EL (cell line): ENCODE measurements around the gene DCC.

ENCODE experiments used
- DNase-seq: peaks from one replicate; pipeline ENCODE4 v3.0.0-alpha.2; 2016

Gene DCC

GRCh38 chr18:52518086-52518485 lies 178.1 kb downstream of the DCC start:
- DNase-seq = no peak

- DNase-seq = no peak
Measured at GRCh38 chr18:52519021-52519420, 179.0 kb downstream of the DCC start.

GRCh38 chr18:52523566-52523965 lies 183.6 kb downstream of the DCC start:
- no peak for DNase-seq

DNA sequence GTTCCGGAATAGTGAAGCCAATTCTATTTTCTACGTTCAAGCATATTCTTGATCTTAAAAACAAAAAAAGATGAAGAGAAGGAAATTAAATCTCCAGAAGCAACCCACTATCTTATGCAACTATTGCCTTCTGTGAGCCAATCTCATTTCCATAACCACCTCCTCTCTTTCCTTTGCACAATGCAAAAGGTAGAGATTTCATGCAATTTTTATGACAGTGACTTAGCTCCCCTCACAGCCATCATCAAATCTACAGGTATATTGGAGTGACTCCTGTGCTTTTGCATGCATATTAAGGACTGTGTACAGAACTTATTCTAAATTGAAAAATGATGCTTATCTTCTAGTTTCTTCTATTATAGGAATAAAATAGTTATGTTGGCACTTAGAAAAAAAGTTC lies 191.8 kb downstream of the DCC start:
- DNase-seq = no peak

DNA sequence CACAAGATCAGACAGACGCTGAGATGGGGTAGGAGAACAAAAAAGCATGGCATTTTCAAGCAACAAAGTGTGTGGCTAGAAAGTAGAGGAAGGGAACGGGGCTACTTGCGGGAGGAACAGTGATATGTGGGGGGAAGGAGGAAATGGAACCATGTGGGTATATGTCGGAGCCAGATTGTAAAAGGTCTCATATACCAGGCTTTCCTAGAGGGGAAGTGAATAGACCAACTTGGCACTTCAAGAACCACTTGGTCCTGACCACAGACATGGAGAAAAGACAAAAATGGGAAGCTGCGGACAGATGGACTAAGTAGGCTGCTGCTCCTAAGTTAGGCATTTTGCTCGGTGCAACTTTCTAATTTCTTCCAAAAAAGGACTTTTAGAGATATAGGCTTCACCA lies 196.0 kb downstream of the DCC start:
- DNase-seq = no peak

DNA sequence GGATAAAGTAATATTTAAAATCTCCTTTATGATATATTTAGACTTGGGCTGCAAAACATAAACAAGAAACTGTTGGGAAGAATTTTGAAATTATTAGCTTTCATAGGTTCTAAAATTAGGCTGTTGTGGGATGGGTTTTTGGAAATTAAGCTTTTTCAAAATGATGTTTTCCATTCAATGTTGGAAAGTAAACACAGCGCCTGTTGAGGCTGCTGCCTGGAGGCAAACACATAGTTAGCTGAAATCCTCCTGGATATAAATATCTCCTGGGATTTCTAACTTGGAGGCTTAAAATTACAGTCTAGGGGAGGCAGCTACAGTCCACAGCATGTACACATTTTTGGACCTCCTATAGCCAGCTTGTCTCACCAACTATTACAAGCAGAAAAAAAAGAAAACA lies 197.3 kb downstream of the DCC start:
- no peak for DNase-seq

GRCh38 chr18:52541056-52541455 lies 201.1 kb downstream of the DCC start:
- no peak for DNase-seq

- DNase-seq = no peak
Measured at GRCh38 chr18:52544086-52544485, 204.1 kb downstream of the DCC start.

DNA sequence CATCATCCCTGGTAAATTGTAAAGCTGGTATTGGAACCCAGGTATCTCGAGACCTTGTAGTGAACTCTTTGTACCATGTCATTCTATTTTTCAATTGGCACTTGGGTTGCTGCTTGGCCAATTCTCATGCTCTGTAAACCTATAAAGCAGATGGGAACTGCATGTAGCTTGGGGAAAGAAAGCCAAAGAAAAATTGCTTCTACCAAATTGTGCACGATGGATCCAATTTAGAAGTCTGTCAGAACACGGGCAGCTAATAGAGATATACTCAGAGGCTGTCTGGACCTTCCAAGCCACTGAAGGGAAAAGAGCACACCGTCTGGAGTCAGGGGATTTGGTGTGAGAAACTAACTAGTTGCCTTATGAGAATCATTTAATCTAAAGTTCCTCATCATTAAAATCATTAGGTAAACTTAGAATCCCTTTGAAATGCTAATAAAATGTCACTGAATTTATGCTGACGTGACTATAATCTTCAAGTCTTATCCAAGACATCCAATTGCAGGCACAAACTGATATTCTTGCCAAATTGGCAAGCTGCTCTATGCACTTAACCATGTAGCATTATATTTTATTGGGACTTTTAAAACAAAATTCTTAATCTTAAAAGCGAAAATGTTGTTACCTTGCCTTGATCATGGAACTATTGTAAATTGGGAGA lies 206.8 kb downstream of the DCC start:
- no peak for DNase-seq

DNA sequence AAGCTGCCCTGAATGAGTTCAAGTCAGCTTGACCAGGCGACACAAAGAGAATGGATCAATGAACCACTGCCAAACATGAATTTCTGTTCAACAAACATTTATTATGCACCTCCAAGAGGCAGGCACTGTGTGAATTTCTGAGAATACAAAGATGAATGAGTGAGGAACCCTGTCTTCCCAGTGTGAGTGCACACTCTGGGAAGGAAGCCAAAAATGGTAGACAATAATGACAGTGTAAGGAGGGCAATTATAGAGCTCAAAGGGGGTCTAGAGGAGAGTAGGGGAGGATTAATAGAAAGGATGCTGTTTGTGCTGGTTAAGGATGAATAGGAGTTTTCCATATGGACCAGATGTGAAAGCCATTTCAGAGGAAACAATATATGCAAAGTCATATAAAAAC lies 213.4 kb downstream of the DCC start:
- no peak for DNase-seq

DNA sequence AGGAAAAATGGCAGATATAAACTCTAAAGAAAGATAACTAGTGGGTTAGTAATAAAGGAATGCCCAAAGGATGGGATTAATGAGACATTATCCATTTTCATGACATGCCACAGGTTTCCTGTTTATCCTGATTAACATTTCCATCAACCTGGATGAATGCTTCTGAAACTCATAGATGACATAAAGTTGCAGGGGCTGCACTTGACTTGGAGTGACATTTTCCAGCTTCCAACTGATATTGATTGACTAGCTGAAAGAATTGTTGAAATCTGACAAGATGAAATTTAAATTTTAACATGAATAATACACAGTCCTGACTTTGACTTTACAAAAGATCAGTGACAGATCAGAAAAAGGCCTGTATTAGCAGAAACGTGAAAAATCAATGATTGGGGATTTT lies 214.2 kb downstream of the DCC start:
- no peak for DNase-seq

DNA sequence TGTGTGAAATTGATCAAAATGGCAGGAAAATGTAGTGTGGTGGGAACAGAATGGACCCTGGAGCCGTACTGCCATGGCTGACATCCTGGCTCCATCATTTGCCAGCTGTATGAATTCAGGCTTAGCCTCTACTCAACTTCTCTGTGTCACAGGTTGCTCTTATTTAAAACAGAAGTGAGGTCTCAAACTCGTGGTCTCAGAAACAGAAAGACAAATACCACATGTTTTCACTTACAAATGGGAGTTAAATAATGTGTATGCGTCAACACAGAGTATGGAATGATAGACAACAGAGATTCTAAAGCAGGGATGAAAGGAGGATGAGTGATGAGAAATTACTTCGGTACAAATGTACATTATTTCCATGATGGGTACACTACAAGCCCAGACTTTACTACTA lies 227.4 kb downstream of the DCC start:
- no peak for DNase-seq

DNA sequence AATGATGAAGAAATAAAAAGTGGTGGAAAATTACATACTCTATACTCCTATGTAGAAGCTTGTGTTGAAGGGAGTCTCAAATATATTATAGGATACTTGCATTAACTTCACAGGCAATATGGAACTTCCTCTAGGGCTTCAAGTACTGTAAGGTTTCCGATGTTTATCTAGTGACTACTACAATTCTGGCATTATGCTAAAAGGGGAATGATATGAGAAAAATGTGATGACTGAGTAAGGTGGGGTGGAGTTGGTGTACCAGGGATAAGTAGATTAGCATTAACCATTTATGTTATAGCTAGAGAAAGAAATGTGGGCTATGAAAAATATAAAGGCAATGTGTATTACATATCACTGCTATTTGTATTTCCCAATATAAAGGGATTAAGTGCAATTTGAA lies 229.5 kb downstream of the DCC start:
- no peak for DNase-seq

DNA sequence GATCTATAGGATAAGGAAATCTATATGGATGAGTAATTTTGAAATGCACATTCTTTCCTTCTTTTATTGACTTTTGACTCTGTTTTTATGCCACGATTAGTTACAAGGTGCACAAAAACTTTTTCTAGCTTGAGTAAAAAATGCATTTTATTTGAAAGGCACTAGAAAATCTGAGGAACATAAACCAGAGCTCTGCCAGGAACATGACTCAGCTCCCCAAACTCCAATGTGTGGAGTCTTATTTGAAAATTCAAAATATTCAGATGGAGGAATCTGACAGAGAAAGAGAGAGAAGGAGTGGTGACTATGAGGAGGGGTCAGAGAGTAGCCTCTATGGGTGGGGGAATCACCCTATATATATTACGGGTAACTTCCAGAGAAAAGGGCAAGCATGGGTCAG lies 231.0 kb downstream of the DCC start:
- no peak for DNase-seq

- DNase-seq = no peak
Measured at GRCh38 chr18:52572036-52573000, 232.3 kb downstream of the DCC start.

GRCh38 chr18:52577795-52578194 lies 237.8 kb downstream of the DCC start:
- no peak for DNase-seq

GRCh38 chr18:52582061-52582460 lies 242.1 kb downstream of the DCC start:
- DNase-seq = no peak

- no peak for DNase-seq
Measured at GRCh38 chr18:52582516-52582915, 242.5 kb downstream of the DCC start.

GRCh38 chr18:52588931-52589330 lies 248.9 kb downstream of the DCC start:
- no peak for DNase-seq

DNA sequence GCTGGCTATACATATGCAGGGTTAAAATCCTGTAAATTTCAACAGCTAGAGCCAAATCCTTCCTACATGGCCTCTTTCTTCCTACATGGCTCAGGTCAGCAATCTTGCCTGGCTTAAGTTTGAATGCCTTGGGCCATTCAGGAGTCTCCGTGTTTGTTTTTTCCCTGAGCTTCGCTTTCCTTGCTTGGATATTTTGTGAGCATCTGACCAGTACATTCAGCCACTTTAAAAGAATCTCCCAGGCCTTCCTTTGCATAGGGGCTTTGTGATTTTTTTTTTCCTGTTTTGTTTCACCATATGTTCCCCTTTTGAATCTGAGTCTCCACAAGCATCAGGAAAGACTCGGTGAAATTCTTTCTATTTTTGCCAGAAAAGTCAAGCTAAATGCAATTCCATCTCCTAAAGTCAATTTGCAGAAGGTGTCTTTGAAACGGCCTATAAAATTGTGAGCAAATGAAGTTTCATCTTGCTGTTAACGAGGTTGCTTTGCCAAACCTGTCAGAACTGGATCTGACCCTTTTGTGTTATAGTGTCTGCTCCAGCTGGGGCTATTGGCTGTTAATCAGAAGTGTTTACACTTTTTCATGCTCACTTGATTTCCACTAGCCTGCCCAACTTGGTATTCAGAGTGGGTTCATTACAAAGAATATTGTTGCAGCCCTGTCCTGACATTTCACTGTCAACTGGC lies 256.9 kb downstream of the DCC start:
- DNase-seq = no peak

GRCh38 chr18:52598921-52599320 lies 258.9 kb downstream of the DCC start:
- no peak for DNase-seq

GRCh38 chr18:52602820-52603219 lies 262.8 kb downstream of the DCC start:
- no peak for DNase-seq

DNA sequence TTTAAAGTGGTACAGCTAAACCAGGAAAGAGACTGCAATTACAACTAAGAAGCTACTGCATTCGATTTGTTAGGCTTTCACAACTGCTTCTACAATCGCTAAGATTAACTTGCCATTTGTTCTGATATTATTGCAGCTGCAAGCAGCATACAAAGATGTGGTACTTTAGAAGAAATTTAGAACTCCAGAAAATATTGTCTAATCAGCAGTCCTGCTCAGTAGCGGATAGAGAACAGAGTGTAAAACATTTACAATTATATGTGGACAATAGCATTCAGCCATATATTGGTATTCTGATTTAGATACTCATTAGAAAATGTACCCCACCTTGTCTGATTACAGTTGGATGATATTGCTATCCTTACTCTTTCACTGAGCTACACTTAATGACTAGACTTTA lies 265.3 kb downstream of the DCC start:
- no peak for DNase-seq

DNA sequence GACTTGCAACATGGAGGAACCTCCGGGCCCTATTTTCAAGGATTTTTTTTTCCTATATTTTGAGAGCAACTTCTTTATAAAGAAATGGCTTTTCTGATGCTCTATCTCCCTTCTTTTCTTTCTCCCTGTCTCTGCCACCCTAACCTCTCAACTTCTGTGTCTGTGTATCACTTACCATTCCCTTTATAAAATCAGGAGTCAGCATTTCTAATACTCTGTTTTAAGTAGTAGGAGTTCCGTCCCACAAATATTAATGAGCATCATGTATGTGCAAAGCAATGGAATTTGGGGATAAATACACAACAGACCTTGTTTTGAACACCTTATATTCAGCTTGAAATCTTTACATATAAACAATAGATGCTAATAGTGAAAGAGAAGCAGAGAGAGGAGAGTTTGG lies 268.0 kb downstream of the DCC start:
- no peak for DNase-seq
